Right lung (tissue), 5 donors: Measurements from ENCODE around the gene MIEF1. TPM values are rescaled to one million over a fixed set of nuclear protein-coding genes. Genes with fewer than 3 reads are reported as not detected.

Experiments
- DNase-seq, 2 donors: peaks; one replicate each; pipeline ENCODE4 v3.0.0-alpha.2; 2013
- polyA plus RNA-seq, 5 donors: library from polyadenylated mRNA; unstranded; fragments of 120-200 nt; gene quantifications; one replicate each; pipeline versions ENCODE4 v1.2.1 to v1.2.3, GENCODE V29; 2013; ENCODE audit warnings: inconsistent platforms in 1 of 5, low replicate concordance in 1 of 5; ENCODE audit not compliant: insufficient read length in 5 of 5, insufficient read depth in 1 of 5

Gene MIEF1
- polyA plus RNA-seq, 5 donors = 21.3 to 28.3 (median 23.0) TPM

DNA sequence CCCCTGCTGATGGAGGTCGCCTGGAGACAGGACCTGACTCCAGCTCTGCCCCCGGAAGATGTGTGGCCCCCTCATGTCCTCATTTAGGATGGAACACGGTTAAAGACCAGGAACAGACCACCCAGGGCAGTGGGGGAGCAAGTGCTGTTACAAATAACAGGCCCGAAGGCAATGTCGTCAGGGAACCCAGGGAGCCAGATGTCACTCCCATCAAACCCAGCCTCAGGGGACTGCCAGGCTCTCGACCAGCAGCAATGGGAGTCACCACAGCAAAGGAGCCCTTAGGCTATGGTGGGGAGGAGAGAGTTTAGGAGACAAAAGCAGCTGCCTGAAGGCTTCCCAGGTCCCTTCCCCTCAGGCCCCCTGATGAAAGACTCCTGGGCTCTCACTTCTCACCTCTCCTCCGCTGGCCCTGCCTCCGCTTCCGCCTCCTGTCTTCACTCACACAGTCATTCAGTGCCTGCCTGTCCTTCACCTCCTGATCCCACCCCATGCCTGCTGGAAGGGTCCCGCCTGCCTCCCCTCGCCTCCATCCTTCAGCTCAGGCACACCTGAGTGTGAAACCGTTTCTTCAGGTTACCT is 26.1 kb downstream of the MIEF1 start:
- no peak for DNase-seq

DNA sequence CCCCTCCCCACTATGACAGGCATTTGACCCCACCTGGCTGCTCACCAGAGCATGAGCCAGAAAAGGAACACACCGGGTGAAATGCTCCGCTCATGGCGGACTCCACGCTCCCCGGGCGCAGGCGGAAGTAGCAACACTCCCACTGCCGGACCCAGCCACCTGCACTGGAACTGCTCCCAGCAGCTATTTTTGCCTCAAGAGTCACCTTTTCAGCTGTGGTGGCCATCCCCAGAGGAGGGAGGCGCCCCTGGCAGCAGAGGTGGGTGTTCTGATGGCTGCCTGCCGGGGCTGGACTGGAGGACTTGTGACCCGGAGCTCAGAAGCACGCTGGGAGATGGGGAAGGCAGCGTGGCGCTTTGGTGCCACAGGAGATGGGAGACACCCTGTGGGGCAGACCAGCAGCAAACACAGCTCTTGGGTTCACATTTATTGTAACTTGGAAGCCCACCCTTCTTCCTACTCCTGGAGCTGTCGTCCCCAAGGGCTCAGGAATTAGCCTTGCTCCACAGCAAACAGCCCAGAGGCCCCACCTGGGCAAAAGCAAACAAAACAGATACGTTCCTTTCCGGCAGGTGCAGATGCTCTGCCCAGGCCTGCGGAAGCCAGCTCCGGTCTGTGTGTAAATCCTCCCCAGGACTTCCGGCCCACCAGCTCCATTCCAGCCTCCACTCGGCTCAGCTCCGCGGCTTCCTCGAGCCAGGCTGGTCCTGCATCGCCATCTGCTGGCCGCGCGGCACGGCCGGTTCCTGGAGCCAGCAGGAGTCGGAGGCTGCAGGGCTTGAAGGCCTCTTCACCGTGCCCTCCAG is 26.8 kb downstream of the MIEF1 start:
- peak; percentile 79 to 86 for DNase-seq

DNA sequence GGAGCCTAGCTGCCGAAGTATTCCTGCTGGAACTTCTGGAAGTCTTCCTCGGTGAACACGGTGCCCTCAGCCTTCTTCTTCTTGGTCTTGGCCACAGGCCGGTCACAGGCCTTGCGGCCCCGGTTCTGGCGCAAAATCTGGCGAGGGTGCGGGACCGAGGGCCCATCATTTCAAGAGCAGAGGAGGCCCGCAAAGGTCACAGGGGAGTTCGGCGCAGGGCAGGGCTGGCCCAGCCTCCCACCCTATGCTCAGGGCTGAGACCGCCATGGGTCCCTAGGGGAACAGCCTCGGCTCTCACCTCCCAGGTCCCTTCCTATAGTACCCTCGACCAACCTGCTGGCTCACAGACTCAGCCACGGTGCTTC is 27.4 kb downstream of the MIEF1 start:
- no peak for DNase-seq

DNA sequence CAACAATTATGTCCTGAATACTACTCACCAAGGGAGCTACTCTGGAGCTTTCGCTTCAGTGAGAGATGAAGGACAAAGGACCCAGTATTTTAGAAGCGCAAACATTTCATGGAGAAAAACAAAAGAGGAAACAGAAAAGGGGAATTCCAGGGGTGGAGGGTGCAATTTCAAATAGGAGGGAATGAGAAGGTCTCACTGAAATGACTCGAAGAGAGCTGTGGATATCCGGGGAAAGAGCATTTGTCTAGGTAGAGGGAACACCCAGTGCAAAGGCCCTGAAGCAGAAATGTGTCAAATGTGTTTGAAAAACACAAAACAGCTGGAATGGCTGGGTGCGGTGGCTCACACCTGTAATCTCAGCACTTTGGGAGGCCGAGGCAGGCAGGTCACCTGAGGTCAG is 28.0 kb downstream of the MIEF1 start:
- no peak for DNase-seq

DNA sequence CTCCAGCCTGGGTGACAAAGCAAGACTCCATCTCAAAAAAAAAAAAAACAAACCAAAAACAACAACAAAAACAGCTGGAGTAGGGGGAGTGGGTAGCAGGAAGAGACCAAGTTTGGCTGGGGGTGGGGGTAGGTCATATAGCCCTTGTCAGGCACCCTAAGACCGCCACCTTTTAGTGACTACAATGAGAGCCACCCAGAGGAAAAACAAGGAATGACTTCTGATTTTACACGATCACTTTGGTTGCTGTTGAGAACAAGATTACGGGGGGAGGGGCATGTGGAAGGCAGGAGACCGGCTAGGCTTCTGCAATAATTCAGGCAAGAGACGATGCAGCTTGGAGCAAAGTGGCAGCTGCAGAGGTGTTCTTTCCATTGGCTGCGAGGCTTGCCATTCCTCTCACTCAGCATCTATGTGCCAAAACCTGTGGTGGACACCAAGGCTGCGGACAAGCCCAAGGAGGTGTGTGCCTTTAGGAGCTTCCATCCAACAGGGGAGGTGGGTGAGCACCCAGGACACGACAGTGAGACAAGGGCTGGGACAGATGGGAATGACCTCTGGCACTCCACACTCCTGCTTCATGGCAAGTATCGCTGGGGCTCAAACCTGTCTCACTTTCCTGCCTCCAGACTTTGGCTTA is 28.7 kb downstream of the MIEF1 start:
- DNase-seq = no peak

DNA sequence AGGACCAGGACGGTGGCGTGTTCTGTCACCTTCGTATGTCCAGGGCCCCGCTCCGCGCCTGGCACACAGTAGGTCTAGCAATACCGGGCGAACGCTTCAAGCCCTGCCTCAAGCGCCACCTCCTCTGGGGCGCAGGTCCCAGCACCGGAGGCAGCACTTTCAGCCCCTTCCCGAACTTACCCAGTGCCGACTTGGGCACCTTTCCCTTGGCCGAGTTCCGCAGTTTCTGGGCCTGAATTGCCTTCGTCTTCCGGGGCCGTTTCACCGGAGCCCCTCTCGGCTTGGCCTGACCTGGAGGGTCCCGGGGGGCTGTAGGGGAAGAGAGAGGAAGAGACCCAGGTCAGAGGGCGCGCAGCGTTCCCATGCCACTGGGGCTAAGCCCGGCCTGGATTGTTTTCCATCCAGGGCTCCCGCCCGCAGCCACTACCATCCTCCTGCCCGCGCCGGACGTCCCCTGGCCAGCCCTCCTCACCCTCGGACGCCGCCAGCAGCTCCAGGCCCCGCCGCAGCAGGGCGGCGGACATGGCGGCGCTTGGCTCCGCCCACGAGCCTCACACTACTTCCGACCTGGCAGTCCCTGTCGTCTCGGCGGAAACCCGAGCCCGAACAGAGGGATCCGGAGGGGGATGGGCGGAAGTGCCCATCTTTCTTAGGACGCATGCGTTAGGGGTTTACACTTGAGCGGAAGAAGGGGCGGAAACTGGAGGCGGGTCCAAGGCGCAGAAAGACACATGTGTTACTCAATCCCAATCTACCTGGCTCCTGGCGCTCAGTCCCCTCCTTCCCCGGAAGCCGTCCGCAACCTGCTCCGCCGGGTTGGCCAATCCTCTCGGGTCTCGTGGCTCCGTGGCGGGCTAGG is 30.4 kb downstream of the MIEF1 start, which contains the start of gene RPS19BP1:
TSS of gene RPS19BP1 (minus strand) at position 534 of the 859 bp plus-strand sequence. CDS start at position 524, 10 bp downstream.
- peak; percentile 100 for DNase-seq

DNA sequence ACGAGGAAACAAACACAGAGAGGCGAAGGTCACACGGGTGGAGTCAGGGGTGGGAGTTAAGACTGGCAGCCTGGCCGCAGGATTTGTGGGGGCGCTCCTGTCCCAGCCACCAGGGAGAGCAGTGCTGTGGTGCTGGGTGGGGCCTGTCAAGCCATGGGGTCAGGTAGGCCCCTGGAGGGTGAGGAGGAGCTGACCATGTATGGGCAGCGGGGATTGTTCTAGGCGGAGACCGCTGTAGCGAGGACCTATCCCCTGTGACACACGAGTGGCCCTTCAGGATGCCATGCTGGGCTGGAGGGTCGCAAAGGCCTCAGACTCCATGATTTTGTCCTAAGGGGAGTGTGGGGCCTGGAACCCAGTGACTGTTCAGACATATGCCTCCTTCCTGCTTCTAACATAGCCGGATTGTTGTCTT is 32.0 kb downstream of the MIEF1 start:
- no peak for DNase-seq

DNA sequence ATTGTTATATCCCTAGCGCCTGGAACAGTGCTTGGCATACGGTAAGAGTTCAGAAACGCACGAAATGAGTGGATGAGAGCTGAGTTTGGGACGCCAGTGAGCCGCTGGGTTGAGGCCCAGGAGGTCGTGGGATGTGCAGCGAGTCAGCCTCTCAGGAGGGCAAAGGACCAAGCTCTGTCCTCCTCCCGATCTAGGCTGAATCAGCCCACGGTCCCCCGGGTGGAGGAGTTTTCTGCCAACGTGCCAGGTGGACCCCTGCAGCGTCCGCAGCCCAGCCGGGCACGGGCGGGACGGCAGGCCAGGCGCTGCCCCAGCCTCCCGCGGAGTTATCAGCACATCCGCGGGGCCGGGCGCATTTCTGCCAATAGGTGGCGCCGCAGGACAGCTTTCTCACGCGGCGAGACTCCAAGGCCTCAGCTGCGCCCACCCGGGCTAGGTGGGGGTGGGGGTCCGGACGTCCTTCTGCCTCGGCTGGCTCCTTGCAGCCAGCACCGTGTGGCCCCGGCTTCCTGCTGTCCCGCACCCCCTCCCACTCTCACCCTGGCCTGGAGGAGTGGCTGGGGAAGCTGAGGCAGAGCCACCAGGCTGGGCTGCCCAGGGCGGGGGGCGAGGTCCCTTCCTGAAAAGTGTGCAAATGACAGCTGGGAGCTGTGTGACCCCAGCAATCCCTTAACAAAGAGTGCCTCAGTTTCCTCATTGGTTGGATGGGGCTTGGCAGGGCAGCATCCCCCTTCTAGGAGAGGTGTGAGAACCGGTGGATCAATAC is 32.7 kb downstream of the MIEF1 start:
- peak; percentile 77 to 78 for DNase-seq

DNA sequence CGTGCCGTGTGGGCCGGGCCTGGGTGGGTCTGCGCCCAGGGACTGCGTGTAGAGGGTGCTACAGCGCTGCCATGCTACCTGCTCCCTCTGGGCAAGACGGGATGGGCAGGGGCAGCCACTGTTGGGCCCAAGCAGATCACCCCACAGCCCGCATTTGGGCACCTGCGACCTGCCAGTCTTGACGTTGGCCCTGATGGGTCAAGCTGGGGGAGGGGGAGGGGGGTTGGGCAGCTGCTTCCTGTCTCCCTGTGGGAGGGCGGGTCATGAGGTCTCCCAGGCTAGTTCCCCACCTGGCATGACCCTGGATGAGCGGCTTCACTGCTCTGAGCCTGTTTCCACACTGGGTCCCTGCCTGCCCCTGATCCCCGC is 33.3 kb downstream of the MIEF1 start:
- no peak for DNase-seq

DNA sequence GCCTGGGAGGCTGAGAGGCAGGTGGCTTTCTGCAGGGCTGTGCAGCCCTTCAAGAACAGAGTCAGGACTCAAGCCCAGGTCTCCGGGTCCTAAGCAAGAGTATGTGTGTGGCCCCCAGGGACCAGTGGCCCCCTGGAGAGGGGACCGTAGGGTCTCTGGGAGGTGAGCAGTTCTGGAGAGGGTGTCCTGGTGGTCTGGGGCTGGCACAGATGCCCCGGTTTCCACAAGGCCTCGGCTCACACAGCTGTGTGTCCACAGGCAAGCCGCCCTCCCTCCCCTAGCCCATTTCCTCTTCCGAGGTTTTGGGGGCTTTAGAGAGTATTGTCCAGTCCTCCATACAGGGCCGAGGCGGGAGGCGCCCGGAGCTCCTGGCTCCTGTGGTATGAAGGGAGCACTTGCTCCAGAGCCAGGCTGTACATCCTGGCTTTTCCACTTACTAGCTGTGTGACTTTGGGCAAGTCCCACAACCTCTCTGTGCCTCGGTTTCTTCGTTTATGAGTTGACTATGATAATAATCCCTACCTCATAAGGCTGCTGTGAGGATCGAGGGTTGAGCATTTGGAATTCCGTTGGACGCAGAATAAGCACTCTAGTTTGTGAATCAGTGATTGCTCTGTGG is 33.9 kb downstream of the MIEF1 start:
- DNase-seq = no peak

DNA sequence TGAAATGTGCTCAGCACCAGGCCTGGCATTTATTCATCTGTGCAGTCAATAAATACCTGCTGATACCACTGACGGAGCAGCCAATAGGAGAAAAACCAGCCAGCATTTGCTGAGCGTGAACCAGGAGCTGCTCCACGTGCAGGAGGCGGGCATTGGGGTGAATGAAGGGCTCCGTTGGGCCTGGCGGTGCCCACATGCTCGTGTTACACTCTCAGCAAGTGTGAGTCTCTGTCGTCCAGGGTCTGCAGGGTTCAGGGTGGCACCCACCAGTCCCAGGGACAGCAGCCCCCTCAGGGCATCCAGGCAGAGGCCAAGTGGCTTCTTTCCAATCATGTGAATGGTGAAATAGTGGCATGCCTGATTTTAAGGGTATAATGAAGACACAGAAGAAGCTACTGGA is 34.6 kb downstream of the MIEF1 start:
- DNase-seq = no peak

DNA sequence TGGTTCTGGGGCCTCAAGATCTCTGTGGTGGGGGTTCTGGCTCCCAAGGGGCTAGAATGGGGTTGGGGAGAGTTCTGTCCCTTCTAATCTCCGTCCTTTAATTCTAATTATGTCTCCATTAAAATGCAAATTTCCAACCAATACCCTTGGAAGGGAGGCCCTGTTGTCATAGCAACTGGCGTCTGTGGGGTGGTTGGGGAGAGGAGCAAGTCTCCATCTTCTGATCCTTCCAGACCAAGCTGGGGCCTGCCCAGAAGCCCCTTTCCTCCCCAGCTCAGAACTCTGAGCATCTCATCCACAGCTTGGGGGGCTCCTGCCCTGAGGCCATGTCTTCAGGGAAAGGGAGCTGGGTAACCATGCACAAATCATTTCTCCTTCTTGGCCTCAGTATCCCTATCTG is 35.9 kb downstream of the MIEF1 start:
- no peak for DNase-seq

DNA sequence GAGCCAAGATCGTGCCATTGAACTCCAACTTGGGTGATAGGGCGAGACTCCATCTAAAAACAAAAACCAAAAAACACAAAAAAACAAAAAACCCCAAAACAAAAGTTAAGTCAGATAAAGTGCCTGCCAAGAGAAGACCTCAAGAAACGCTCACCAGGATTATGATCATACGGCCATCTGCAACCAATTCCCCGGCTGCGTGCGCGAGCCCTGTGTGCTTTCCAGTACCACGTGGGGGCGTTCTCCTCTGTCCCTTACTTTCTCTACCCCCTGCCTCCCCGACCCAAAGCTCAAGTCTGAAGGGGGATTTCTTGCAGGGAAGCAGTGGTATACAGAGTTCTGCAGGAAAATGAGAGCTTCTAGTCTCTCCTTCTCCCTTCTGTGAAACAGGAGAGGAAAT is 41.0 kb downstream of the MIEF1 start:
- DNase-seq = no peak

DNA sequence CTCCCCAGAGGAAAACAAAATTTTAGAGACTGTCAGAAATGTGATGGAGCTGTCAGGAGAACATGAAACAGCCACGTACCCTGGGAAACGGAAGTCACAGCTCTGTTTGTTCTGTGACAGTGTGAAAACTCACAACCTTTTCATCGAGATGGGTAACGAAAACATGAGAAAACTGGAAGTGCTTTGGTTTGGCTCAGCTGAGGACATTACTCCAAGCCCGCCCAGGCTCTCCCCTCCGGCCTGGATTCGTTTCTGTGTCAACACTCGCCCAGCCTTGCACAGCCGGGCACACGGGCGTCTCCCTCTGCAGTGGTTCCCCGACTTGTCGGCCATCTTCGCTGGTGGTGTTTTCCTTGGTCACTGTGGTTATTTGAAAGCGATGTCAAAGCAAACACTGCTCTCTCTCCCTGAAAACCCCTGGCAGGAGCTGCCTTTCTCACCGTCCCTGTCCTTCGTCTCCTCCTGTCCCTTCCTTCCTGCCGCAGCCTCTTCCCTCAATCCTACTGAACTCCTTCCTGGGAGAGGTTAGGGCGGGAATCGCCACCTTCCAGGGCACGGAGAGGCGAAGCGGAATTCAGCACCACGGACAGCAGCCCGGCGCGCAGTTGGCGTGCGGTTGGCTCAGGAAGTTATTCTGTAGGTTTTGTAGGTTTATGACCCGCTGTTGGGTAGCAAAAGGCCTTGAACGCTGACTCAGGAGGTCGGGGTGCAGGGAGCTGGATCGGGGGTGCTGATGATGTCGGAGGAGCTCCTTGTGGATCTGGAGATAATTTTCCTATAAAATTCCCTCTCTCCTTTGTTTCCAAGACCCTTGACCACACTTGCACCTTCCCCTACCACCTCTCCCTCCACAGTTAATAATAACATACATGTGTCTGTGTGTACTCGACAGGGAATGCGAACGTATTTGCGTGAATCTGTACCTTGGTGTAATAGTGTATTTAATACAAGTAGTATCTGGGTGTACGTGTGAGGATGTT is 43.6 kb downstream of the MIEF1 start:
- peak in 1 of 2 donors; percentile 58 for DNase-seq

DNA sequence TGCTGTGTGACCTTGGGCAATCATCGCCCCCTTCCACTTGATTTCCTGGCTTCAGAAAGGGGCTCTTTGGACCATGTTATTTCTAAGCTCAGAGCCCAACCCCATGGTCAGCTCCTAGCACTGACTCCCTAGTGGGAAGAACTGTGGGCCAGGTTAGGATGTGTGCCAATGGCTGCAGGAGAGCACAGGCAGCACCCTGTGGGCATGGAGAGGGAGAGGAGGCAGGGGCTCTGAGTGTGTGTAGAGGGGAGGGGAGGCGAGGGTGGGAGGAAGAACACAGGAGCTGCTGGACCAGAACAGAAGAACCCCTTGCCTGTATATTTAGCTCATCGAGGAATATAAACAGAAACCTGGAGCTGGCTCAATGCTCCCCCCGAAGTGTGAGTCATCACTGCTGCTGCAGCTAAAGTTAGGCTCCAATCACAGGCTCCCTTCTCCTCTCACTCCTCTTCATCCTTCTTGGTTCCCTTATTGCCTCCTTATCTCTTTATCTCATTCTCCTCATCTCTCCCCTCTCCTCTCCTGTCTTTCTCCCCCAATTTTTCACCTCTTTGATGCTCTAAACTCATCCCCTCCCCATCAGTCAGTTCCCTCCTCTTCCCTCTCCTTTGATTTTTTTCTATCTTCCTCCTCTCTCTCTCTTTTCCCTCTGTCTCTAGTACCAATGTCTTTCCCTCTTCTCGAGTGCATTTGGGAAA is 44.9 kb downstream of the MIEF1 start:
- no peak for DNase-seq

DNA sequence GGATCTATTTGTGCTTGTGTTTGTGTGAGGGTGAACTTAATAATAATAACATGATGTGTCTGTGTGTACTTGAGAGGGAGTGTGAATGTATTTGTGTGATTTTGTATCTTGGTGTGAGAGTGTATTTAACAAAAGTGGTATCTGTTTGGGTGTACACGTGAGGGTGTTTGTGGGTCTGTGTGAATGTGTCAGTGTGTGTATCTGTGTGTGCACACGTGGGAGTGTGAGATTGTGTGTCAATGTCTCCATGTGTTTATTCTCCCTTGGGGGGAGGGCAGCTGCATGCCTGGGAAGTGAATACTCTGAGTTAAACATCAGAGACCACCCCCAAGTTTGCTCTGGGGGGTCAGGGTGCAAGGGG is 45.5 kb downstream of the MIEF1 start:
- no peak for DNase-seq

DNA sequence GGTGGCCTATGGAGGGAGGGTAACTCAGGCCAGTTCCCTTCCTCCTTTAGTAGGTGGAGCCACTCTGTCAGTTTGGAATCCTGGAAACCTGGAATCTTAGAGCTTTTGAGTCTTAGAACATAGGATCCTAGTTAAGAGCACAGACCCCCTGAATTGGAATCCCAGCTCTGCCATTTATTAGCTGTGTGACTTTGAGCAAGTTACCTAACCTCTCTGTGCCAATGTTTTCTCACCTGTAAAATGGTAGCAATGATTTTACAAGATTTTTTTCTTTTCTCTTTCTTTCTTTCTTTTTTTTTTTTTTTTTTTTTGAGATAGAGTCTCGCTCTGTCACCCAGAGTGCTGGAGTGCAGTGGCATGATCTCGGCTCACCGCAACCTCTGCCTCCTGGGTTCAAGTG is 51.3 kb downstream of the MIEF1 start:
- no peak for DNase-seq

DNA sequence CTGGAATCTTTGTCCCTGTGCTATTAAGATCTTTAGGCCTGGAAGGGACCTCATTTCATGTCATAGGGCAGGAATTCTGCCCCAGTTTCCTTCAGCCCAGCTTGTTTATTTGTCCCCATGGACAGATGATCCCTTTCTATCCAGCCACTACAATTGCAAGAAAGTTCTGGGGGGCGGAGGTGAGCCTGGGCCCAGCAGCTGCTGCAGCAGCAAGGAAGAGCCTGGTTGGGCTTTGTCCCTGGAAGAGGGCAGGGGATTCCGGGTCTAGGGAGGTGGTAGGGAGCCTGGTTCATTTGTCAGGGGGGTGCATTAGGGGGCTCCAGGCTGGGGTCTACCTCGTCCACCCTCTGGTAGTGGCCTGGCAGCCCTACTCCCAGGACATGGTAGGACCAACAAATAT is 52.1 kb downstream of the MIEF1 start:
- DNase-seq = no peak
